ENCODE results near the gene MPHOSPH9.
"Not testable (repeated sequence)": the region's sequence is repeated elsewhere in the genome, so short reads cannot be mapped to it uniquely, and the experiment has no call there.

MPHOSPH9 gene

GRCh38 chr12:123231931-123232330 is 1.0 kb downstream of the MPHOSPH9 start:
- DNase-seq (ENCODE audit: extremely low read depth in 1 of 2, low read depth in 1 of 2) = no peak

GRCh38 chr12:123229051-123229450 is 3.9 kb downstream of the MPHOSPH9 start:
- DNase-seq (ENCODE audit: extremely low read depth in 1 of 2, low read depth in 1 of 2) = no peak

- no peak for DNase-seq (ENCODE audit: extremely low read depth in 1 of 2, low read depth in 1 of 2)
Observed at GRCh38 chr12:123227581-123228258, 5.2 kb downstream of the MPHOSPH9 start.

GRCh38 chr12:123225443-123225842 is 7.5 kb downstream of the MPHOSPH9 start:
- DNase-seq (ENCODE audit: extremely low read depth in 1 of 2, low read depth in 1 of 2) = no peak

GRCh38 chr12:123223241-123223668 is 9.7 kb downstream of the MPHOSPH9 start:
- peak in 1 of 2 donors; percentile 70 for DNase-seq (ENCODE audit: extremely low read depth in 1 of 2, low read depth in 1 of 2)

- not testable (repeated sequence) for DNase-seq (ENCODE audit: extremely low read depth in 1 of 2, low read depth in 1 of 2)
Observed at GRCh38 chr12:123207815-123208214, 25.1 kb downstream of the MPHOSPH9 start.

- DNase-seq (ENCODE audit: extremely low read depth in 1 of 2, low read depth in 1 of 2) = not testable (repeated sequence)
Observed at GRCh38 chr12:123206794-123207193, 26.1 kb downstream of the MPHOSPH9 start.

GRCh38 chr12:123200414-123200813 is 32.5 kb downstream of the MPHOSPH9 start:
- peak in 1 of 2 donors; percentile 1 for DNase-seq (ENCODE audit: extremely low read depth in 1 of 2, low read depth in 1 of 2)

- DNase-seq (ENCODE audit: extremely low read depth in 1 of 2, low read depth in 1 of 2) = no peak
Observed at GRCh38 chr12:123199936-123200335, 33.0 kb downstream of the MPHOSPH9 start.

GRCh38 chr12:123187637-123188036 is 45.3 kb downstream of the MPHOSPH9 start:
- DNase-seq (ENCODE audit: extremely low read depth in 1 of 2, low read depth in 1 of 2) = no peak

- DNase-seq (ENCODE audit: extremely low read depth in 1 of 2, low read depth in 1 of 2) = no peak
Observed at GRCh38 chr12:123180171-123180570, 52.8 kb downstream of the MPHOSPH9 start.

GRCh38 chr12:123171967-123172366 is 61.0 kb downstream of the MPHOSPH9 start:
- no peak for DNase-seq (ENCODE audit: extremely low read depth in 1 of 2, low read depth in 1 of 2)

- DNase-seq (ENCODE audit: extremely low read depth in 1 of 2, low read depth in 1 of 2) = no peak
Observed at GRCh38 chr12:123167329-123167728, 65.6 kb downstream of the MPHOSPH9 start.

GRCh38 chr12:123165537-123165936 is 67.4 kb downstream of the MPHOSPH9 start:
- DNase-seq (ENCODE audit: extremely low read depth in 1 of 2, low read depth in 1 of 2) = no peak

GRCh38 chr12:123164710-123165261 is 68.2 kb downstream of the MPHOSPH9 start:
- DNase-seq (ENCODE audit: extremely low read depth in 1 of 2, low read depth in 1 of 2) = no peak

GRCh38 chr12:123164222-123164621 is 68.7 kb downstream of the MPHOSPH9 start:
- DNase-seq (ENCODE audit: extremely low read depth in 1 of 2, low read depth in 1 of 2) = no peak

GRCh38 chr12:123163227-123163626 is 69.7 kb downstream of the MPHOSPH9 start:
- no peak for DNase-seq (ENCODE audit: extremely low read depth in 1 of 2, low read depth in 1 of 2)

- no peak for DNase-seq (ENCODE audit: extremely low read depth in 1 of 2, low read depth in 1 of 2)
Observed at GRCh38 chr12:123160801-123161487, 72.0 kb downstream of the MPHOSPH9 start.

- DNase-seq (ENCODE audit: extremely low read depth in 1 of 2, low read depth in 1 of 2) = no peak
Observed at GRCh38 chr12:123153906-123154305, 79.0 kb downstream of the MPHOSPH9 start.

- no peak for DNase-seq (ENCODE audit: extremely low read depth in 1 of 2, low read depth in 1 of 2)
Observed at GRCh38 chr12:123152833-123153232, 80.1 kb downstream of the MPHOSPH9 start.

GRCh38 chr12:123151457-123152454 is 81.2 kb downstream of the MPHOSPH9 start:
- DNase-seq (ENCODE audit: extremely low read depth in 1 of 2, low read depth in 1 of 2) = no peak

Data from stimulated activated CD8-positive, alpha-beta memory T cell treated with anti-CD3 and anti-CD28 coated beads, Interleukin-7, amount 100 ng/mL, for 48 hours (primary cell).